8988T (cell line): ENCODE data around the gene NPEPL1.

Source experiments
- DNase-seq: peaks from one replicate; pipeline ENCODE4 v3.0.0; 2011

The NPEPL1 gene

DNA sequence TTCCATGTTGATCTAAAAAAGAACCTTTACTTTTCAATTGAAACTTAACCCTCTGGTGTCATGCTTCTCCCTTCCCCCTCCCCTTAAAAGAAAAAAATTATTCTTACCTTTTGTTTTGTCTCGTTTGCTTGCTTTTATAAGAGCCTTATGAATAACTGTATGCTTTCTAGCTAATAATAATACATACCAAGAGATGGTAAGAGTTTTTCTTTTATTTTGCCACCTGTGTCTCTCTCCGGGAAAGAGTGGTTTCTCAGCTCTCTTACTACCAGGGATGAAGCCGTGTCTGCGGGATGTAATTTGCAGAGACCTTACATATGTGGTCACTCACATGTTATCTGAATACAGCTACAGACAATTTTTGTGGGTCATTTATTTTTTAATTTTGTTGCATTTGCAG is 33.8 kb upstream of the NPEPL1 start:
- DNase-seq: no peak

DNA sequence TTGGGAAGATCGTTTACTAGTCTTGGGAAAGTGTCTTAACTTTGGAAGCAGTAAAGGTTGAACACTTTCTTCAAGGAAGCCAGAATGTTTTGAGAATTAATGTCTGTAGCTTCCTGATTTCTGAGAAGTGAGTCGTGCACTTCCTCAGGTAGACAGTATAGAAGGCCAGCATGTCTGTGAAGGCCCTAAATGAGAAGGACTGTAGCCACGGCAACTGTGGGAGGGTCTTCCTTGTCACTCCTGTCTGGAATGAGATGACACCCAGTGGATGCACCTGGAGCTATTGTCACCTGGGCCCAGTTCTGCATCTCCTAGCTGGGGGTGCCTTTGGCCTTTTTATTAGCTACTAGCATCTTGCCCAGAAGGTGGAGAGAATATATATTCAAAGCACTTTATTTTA is 32.8 kb upstream of the NPEPL1 start:
- no peak for DNase-seq

DNA sequence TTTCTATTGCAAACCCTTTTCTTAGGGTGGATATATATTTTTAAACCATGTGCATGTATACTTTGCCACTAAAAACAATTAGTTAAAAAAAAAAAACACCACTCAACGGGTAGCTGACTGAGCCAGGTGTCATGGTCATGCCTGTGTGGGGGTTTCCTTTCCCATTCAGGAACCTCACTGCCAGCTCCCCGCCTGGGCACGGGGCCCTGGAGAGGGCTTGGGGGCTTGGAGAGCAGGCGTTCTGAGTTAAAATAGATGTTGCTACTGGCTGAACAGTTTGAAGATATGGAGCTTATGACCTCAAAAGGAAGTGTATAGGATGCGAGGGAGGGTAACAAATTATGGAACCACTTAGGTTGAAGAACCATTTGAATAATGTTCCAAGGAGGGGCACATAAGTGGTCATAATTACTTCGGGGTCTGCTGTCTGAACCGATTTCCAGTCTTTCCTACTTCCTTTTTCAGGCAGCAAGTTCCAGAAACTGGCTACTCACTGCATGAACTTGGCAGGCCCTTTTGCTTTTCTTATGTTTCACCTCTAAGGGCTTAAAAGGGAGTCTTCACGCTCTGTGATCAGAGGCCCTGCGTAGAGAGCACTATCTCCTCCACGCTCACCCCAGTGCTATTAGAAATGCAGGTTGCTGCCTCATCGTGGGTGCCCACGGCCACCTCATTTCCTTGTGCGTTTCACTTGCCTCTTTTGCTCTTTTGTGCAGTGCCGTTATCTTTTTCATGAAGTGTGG is 31.6 kb upstream of the NPEPL1 start:
- DNase-seq: no peak

DNA sequence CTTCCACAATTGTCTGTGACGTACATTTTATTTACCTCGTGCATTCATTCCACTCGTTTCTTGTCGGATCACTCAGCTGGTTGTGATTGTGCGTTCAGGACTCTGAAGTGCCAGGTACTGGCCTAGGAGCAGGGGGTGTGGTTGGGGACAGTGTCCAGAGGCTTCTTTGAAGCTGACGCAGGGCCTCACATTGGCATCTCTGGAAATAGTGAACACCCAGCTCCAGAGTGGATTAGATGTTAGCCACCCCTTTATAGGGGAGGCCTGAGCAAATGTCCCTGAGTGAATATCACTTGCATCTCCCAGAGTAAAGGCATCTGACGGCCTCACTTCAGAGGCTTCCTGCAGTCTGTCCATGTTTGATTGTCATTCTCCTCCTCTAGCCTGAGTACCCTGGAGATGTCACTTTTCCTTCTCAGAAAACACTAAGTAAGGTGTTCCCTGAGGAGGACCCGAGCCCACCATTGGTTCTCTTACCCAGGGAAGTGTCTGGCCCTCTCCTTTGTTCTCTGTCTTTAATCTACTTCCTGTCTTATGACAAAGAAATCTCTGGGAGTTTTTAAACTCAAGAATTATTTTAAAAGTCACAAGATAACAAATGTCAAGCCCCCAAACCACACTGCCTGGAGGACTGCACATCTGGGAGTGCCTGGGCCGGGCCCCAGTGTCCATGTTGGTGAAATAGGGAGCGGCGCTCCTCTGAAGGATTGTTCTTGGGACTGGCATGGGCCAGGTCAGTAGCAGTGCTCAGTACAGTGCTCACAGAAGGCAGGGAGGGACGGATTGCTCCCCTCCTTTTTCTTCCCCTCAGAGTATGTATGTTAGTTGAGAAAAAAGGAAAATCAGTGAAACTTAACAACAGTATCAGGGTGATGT is 30.8 kb upstream of the NPEPL1 start:
- DNase-seq: no peak

DNA sequence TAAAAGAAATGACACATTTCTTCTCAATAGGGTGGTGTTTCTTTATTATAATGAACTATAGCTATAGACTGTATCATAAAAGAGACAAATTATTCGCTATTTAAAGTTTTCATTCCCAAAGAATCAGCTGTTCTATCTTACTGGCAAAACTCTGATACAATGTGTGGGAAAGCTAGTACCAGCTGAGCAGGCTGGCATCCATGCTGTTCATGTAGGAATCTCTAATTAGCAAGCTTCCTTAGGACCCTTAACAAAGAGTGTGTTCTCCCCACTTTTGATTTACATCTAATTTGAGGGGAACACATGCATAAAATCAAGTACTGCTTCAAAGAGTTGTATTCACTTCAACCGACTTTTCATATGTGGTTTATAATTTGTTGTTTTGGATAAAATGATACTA is 28.3 kb upstream of the NPEPL1 start:
- no peak for DNase-seq

DNA sequence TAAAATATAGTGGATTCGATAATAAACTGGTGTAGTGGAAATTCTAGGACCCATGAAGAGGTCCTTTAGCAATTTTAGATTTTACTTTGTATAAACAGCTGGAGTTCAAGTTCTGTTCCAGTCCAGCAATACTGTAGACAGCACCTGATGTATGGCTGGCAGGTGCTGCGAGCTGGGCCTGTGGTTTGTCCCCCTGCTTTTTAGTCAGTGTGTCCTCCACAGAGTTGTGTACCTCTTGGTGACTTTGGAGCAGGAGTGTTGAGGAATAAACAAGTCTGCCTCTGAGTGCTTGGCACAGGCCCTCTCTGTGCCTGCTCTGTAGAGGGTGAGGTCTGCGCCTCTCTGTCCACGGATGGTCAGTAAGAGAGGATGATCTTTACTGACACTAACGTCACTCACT is 27.7 kb upstream of the NPEPL1 start:
- DNase-seq: no peak

DNA sequence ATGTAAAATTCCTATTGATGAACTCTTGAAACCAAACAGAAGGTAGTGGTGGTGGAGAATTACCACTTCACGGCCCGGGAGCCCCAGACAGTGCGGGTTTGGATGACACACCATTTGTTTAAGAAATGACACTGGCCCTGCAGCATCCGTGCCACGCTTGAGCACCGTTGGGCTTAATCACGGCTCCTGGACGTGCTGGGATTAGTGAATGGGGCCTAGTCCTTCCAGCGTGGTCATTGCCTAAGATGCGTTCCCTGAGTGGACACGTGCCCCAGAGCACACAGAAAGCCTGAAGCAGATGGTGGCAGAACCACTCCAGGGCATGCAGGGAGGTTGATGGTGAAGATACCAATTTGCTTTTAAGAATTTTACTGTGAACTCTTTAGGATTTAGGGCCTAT is 27.0 kb upstream of the NPEPL1 start:
- no peak for DNase-seq

DNA sequence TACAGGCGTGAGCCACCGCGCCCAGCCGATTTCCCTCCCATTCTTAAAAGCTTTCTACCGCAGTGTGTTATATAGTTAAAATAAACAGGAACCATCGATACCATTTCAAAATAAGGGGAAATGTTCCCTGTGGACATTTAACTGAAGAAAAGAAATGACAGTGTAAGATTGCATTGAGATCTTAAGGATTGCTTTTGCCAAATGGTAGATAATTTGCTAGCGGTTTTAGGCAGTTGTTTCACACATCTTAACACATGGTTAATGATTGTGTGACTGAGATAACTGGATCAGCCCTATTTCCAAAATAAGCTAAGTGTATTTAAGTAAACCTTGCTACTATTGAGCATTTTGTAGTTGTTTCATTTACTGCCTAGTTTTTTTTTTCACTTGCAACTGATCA is 25.9 kb upstream of the NPEPL1 start:
- DNase-seq: no peak

DNA sequence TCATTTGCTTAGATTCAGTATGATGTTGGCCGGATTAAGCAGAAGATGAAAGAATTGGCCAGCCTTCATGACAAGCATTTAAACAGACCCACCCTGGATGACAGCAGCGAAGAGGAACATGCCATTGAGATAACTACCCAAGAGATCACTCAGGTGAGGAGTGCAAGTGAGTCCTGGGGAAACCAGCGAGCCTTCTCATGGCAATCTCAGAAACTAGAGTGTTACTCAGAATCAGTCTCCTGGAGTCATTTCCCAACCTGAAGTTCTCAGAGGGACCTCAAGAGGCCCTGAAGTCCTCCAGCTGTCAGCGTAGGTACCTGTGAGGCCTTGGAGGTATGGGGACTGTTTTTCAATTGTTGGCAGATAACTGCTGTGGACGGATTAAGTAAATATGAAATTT is 24.6 kb upstream of the NPEPL1 start:
- no peak for DNase-seq

DNA sequence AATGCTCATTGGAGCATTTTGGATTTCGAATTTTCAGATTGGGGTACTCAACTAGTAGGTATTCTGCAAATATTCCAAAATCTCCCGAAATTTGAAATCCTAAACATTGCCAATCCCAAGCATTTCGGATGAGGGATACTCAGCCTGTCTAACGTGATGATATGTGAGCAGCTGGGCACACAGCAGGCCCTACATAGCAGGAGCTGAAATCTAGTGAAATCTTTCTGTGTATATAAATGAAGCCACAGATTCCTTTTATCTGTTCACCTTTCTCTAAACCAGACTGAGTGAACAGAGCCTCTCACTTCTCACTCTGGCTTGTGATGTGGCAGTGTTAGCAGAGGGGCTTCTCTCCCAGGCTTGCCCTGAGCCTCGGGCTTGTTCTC is 23.7 kb upstream of the NPEPL1 start:
- DNase-seq: no peak

DNA sequence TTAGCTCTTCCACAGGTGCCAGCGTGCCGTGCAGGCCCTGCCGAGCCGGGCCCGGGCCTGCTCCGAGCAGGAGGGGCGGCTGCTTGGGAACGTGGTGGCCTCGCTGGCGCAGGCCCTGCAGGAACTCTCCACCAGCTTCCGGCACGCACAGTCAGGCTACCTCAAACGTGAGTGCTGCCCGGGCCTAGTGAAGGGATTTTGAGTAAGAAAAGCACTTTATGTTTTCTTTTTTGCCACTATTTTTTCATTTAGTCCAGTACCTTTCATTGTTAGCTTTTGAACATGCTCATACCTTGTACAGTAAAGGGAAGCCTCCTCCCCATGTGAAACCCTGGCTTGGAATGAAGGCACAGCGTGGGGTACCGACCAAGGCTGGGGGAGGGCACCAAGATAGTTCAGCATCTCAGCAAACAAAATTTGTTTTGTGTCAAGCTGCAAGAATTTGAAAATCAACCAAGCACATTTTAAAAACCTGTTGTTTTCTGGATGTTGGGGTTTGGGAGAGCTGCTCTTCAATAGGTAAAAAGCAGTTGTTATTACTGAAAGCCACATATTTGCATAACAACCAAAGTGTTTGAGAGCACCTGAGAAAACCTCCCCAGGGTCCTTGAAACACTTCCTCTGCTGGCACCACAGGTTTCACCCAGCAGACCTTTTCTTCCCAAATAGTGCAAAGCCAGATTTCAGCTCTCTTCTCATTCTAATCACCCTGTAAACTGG is 23.2 kb upstream of the NPEPL1 start:
- no peak for DNase-seq

DNA sequence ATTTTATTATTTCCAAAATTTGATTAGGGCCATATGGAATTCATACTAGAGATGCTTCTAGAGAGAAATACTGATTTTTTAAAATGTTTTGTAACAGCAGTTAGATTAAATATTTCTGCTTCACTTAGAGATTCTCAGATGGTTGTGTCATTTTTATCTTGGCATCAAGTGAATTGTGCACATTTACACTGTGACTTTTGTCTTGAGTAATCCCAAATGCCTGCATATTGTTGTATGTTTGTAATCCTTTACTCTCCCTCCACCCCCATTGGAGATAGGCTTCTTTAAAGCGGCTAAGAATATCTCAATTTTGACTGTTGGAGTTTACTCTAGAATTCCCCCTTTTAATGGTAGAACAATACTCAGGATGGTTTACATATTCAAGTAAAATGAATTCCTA is 22.5 kb upstream of the NPEPL1 start:
- no peak for DNase-seq

DNA sequence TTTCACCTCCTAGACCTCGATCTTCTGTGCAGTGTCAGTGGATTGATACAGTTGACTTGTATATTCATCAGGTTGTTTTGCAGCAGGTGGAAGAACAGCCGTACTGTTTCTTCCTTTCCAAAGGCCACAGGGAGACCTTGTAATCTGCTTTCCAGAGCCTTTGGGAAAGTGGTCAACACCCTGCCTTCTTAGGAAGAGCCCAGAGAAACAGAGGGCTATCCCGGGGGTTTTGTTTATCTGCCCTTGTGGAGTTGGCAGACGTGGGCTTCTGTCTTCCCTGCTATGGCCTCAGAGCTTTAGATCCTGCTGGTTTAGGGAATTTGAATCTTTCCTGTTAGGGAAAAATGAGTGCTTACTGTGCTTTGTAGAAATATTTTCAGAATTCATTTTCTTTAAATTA is 21.9 kb upstream of the NPEPL1 start:
- no peak for DNase-seq

DNA sequence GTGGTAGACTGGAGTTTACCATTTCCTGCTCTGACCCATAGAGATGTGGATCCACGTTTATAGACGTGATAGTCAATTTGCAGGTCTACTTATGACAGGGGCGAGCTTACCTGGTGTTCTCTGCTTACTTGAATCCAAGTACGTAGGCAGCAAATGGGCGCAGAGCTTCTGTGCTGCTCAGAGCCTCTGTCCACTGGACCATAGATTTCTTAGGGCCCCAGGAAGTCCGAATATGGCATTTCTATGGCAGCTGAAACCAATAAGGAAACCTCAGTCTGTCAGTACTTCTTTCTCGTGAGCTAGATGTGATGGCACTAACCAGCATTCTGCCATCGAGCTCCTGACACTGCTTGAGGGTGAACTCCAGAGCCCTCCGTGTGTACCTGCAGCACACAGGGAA is 19.5 kb upstream of the NPEPL1 start:
- no peak for DNase-seq

DNA sequence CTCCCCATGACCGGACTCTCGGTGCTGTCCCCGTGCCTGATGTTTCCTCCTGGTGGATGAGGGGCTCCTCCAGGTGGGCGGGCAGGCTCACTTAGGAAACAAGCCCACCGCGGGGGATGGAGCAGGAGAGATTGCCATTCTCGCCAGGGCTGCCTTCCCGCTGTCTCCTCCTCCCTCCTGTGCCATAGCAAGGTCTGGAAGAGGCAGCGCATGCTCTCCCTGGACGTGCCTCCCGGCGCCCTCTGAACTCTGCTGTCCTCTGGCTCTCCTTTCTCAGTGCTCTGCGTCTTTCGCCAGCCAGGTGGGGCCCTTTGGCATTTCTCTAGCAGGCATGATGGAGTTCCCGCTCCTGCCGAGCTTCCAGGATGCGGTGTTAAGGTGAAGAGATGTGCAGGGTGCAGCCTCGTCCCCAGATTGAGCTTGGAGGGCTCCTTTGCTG is 17.4 kb upstream of the NPEPL1 start:
- DNase-seq: no peak

DNA sequence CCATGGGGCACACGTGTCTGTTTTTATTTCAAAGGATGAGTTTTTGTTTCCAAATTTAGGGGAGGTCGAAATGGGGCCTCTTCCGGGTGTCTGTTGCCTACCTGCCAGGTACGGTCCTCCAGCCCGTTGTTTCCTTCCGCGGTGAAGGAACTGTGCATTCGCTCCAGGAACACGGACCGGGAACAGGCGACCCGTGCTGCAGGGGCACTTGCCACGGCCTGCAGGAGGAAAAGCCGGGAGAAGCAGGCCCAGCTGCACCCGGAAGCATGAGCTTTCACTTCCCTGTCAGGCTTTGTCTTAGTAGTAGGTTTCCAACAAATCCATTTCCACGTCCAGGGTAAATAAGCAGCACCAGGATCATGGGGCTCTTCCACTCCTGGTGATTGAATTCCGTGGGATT is 17.0 kb upstream of the NPEPL1 start:
- DNase-seq: no peak

DNA sequence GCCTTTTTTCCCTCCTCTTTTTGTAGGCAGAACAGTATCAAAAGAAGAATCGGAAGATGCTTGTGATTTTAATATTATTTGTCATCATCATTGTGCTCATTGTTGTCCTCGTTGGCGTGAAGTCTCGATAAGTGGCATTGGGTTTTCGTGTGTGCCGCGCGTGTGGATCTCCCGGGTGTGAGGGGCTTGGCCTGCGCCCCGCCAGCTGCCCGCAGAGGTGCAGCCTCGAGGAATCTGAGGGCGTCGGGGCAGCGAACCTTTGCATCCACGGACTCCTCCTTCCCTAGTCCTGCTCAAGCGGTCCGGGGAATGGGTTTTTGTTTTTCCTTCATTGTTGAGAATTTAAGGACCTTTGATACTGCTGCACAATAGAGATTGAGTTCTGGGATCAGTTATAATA is 16.4 kb upstream of the NPEPL1 start:
- no peak for DNase-seq

DNA sequence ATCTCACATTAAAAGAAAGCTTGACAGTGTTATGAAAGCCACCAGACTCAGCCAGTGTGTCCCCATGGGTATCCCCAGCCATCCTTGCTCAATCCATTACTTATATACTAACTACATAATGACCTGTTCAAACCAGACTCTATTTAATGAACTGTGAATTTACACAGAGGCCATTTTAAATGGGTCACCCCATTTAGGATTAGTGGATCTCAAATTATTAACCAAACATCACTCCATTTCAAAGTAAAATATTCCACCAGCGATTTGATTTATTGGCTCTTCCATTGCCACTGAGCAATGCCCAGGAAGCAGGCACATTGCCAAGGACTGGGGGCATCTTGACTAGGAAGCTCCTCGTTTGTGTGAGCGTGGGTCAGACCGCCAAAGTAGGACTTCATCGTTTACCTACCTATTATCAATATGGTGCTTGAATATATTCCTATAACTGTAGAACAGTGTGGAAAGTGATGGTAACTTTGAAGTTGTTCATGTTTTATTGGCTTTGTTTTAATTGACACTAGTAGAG is 15.5 kb upstream of the NPEPL1 start:
- DNase-seq: no peak

DNA sequence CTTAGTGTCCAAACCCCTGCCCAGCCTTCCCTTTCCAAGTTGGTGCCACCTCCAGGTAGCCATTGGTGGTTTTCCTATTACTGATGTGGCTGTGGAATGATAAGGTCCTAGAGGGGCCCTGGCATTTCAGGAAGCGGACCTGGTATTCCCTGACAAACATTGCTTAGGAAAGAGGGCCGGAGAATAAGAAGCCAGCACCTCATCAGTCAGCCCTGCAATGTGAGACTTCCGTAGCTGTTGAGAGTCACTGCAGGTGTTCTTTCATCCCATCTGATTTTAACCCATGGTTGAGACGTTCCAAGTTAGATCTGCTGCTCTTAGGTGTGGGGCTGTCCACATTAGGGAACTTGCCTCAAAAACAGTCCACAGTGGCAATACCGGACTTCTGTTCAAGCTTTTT is 14.8 kb upstream of the NPEPL1 start:
- no peak for DNase-seq

DNA sequence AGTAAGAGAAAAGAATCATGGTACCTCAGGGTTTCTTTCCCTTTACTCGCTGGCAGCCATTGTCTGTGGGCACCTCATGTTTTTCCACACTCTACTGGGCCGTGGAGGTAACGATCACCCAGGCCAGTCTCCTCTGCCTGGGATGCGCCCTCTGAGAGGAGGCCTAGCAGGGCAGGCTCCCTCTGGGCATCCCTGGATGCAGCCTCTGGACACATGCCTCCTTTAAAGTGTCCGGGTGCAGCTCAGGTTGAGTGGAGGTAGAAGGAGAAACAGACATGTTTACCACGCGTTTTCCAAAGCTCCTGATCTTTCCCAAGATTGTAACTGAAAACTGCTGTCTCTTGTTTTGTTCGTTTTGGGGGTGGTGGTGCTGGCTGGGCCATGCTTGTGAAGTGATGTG is 13.8 kb upstream of the NPEPL1 start:
- no peak for DNase-seq

DNA sequence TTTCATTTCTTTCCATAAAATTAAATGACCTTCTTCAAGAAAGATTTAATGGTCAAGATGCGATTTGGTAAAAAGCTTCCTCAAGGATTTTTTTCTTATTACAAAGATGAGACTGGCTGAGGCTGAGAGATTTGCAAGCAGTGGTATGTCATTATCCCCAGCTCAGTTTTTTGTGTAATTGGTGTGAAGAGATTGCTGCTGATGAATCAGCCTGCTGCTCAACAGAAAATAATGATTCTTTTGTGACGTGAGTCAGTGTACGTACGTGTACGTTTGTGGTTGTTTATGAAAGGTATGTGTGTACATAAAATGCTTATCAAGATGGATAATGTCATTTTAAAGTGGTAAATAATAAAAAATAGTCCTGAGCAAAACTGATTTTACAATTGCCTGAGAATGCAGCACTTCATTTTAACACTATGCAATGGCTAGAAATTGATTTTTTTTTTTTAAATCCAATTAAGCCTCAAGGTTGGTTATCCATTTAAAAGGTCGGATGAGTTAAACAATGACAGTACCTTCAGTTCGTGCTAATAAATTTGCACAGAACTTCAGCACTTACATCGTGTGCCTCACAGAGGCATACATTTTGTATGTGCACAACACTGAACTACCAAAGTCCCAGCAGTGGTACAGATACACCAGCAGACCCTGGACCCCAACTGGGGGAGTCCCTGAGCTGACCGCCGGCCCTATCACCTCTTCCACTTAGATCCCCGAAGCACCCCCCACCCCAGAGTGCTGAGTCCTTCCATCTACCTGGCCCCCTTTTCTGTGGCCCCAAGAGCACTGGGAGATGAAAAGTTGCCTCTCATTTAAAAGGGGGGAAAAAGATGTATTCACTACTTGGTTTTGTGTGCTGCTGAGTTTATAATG is 9.7 kb upstream of the NPEPL1 start:
- DNase-seq: no peak

DNA sequence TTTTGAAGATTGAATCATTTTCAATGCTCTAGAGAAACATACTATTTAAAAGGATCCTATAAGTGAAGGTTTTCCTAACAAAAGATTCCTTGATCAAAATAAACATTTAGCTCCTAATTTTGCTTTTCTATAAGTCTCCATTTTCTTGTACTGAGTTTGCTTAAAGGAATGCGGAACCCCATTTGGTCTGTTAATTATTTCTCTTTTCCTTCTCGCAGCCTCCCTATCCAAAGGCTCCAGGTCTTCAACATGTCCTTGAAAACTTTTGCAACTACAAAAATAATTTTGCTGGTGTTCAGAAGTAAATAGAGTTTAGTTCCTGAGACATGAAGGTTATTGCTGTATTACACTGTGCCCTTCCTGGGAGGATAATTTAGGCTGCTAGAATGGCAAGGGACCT is 8.3 kb upstream of the NPEPL1 start:
- DNase-seq: no peak

DNA sequence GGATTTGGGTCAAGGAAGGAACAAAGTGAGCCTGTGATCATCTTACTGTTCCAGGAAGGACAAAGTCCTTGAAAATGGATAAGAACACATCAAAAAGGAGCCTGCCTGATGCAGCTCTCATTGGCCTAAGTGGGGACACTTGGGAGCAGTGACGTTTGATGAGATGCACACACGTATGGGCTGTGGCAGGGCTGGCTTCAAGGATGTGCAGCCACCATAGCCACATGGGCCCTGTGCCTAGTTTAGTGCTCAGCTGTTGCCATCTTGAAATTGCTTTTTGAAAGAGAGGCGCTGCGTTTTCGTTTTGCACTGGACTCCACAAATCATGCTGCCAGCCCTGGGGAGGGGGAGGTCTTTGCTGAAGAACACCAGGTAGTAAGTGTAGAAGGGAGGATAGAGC is 6.6 kb upstream of the NPEPL1 start:
- no peak for DNase-seq
